Spleen (tissue), 11 donors: ENCODE measurements around the gene RB1. TPM values are rescaled to one million over a fixed set of nuclear protein-coding genes. Genes with fewer than 3 reads are reported as not detected.
A peak's percentile ranks its signal among the peaks of the same experiment; 100 is the strongest.

Experiments
- DNase-seq: peaks from one replicate; pipeline ENCODE4 v3.0.0-alpha.2; 2020
- H3K27ac ChIP-seq, 8 donors: fragments of 200-600 bp; sonication (generic) in 7 of 8; 1 replicate in 4 of 8; 2 replicates in 4 of 8; pipeline versions ENCODE4 v1.5.0 to v1.8.0; 2016 to 2021; ENCODE audit warnings: inconsistent platforms in 4 of 8, mild to moderate bottlenecking in 4 of 8, moderate library complexity in 1 of 8
- H3K27me3 ChIP-seq, 7 donors: fragments of 200-600 bp; sonication (generic) in 6 of 7; replicated peaks in 1 of 7; 1 replicate in 4 of 7; 2 replicates in 3 of 7; pipeline versions ENCODE4 v1.5.0 to v1.8.0; 2016 to 2021; ENCODE audit warnings: inconsistent platforms in 3 of 7, mild to moderate bottlenecking in 1 of 7
- H3K36me3 ChIP-seq, 6 donors: fragments of 200-600 bp; sonication (generic) in 5 of 6; 1 replicate in 4 of 6; 2 replicates in 2 of 6; pipeline versions ENCODE4 v1.5.0 to v1.8.0; 2016 to 2021; ENCODE audit warnings: inconsistent platforms in 2 of 6
- H3K4me1 ChIP-seq, 6 donors: fragments of 200-600 bp; sonication (generic) in 5 of 6; 1 replicate in 3 of 6; 2 replicates in 3 of 6; pipeline versions ENCODE4 v1.5.0 to v1.8.0; 2016 to 2021; ENCODE audit warnings: inconsistent platforms in 3 of 6
- H3K4me3 ChIP-seq, 8 donors: fragments of 200-600 bp; sonication (generic) in 7 of 8; 1 replicate in 4 of 8; 2 replicates in 4 of 8; pipeline versions ENCODE4 v1.5.0 to v1.8.0; 2016 to 2021; ENCODE audit warnings: inconsistent platforms in 4 of 8, mild to moderate bottlenecking in 4 of 8, moderate library complexity in 2 of 8
- H3K9me3 ChIP-seq, 8 donors: fragments of 200-600 bp; sonication (generic) in 7 of 8; 1 replicate in 4 of 8; 2 replicates in 4 of 8; pipeline versions ENCODE4 v1.5.0 to v1.8.0; 2016 to 2021; ENCODE audit warnings: inconsistent platforms in 4 of 8
- CTCF ChIP-seq, 11 experiments: fragments of 200-600 bp in 7 of 11; fragments of 450-650 bp in 4 of 11; sonication (generic) in 4 of 11; IDR thresholded peaks in 8 of 11; conservative IDR thresholded peaks in 3 of 11; 1 replicate in 7 of 11; 2 replicates in 4 of 11; pipeline versions ENCODE4 v1.4.0 to v1.8.0; 2016 to 2021; ENCODE audit warnings: antibody characterized with exemption in 11 of 11, inconsistent platforms in 4 of 11, mild to moderate bottlenecking in 1 of 11
- POLR2A ChIP-seq, 3 donors: fragments of 450-650 bp; IDR thresholded peaks; one replicate each; pipeline ENCODE4 v1.5.1; 2017; ENCODE audit warnings: antibody characterized with exemption in 3 of 3, mild to moderate bottlenecking in 1 of 3
- POLR2AphosphoS5 ChIP-seq, 3 donors: sonication (generic); formaldehyde crosslinking; IDR thresholded peaks; one replicate each; pipeline ENCODE4 v1.5.1; 2017; ENCODE audit warnings: antibody characterized with exemption in 3 of 3
- WGBS, 5 donors: extraction: QIAGEN DNeasy Blood & Tissue Kit in 3 of 5; methylation state at CpG; one replicate each; pipeline versions ENCODE4 v1.1.5 to v1.1.7; 2013 to 2018; 5-methylcytosine and 5-hydroxymethylcytosine counted together
- intact Hi-C: fragments of 100-400 bp; cut with DNase I; formaldehyde crosslinking; loops from one replicate; pipeline ENCODE4 v1.15.0; 2023; ENCODE audit warnings: low total_unique reads
- polyA plus RNA-seq, 3 donors: library from polyadenylated mRNA; stranded (reverse); fragments of 200-250 nt; gene quantifications; one replicate each; pipeline ENCODE4 v1.2.1, GENCODE V29; 2013
- total RNA-seq, 7 donors: library from RNA; depleted of rRNA in 3 of 7; stranded (reverse); fragments of >200 nt in 3 of 7; fragmentation: NEBNext Ultra II Directional in 4 of 7; extraction: Animal tissue kit (Norgen Biotek cat#: 25700) in 4 of 7; gene quantifications; one replicate each; pipeline versions ENCODE4 v1.1.0 to v1.2.1, GENCODE V29; 2016 to 2021
- donor health status: healthy with polysubstance abuse.
- donor health status: DM: no; HTN: no; CAD: no; lungs with moderate emphysema.
- donor health status: DM: no; HTN: no; CAD: no.
- donor health status: Bipolar disorder and iron deficiency.
- donor health status: healthy.
- donor health status: DM: no; HTN: no; CAD: no.
- donor health status: DM: yes; HTN: yes; CAD: no.

Gene RB1
- total and polyA plus RNA-seq, 10 donors: 21.3 to 88.0 (median 60.2) TPM

GRCh38 chr13:48487968-48488367 lies 184.4 kb downstream of the RB1 start:
- no peak overlapping the region for H3K4me3 ChIP-seq
- DNase-seq: no peak
- intact Hi-C loops: no loop called here
- H3K9me3 ChIP-seq: peaks cover 0 to 11% (median 0%) of the 10 kb centered on the region in 8 donors
- 94 to 99% (median 95%) methylated on average over 2 of the region's 2 CpGs for WGBS, 5 donors
- peak overlapping the region in 2 of 8 donors; percentile 88 for H3K27ac ChIP-seq
- H3K27me3 ChIP-seq: no peaks in the 10 kb centered on the region
- peaks cover 0 to 47% (median 0%) of the 10 kb centered on the region in 6 donors for H3K36me3 ChIP-seq
- TF ChIP-seq POLR2A (IDR thresholded peaks at IDR 0.05) (no peak), CTCF (IDR thresholded peaks at IDR 0.05 in 8 of 11, conservative IDR thresholded peaks at IDR 0.05 in 3 of 11) (no peak), POLR2AphosphoS5 (IDR thresholded peaks at IDR 0.05) (no peak)
- H3K4me1 ChIP-seq: peaks cover 13 to 65% (median 50%) of the 10 kb centered on the region in 6 donors

- Histone ChIP-seq H3K4me1 (peaks cover 18 to 76% (median 59%) of the 10 kb centered on the region in 6 donors), H3K27ac (peak overlapping the region in 6 of 8 donors; percentile 7 to 89 (median 87)), H3K4me3 (no peak overlapping the region), H3K9me3 (peaks cover 0 to 11% (median 0%) of the 10 kb centered on the region in 8 donors), H3K36me3 (peaks cover 0 to 37% (median 0%) of the 10 kb centered on the region in 6 donors), H3K27me3 (no peaks in the 10 kb centered on the region)
- DNase-seq: no peak
- intact Hi-C loops: no loop called here
- no peak for TF ChIP-seq POLR2A (IDR thresholded peaks at IDR 0.05)
Observed at GRCh38 chr13:48488995-48489394, 185.4 kb downstream of the RB1 start.

GRCh38 chr13:48489666-48490065 lies 186.1 kb downstream of the RB1 start:
- peak overlapping the region; percentile 1 to 89 (median 87) for H3K27ac ChIP-seq
- peak overlapping the region in 1 of 8 donors; percentile 11 for H3K4me3 ChIP-seq
- TF ChIP-seq POLR2AphosphoS5 (IDR thresholded peaks at IDR 0.05) (no peak), POLR2A (IDR thresholded peaks at IDR 0.05) (no peak), CTCF (IDR thresholded peaks at IDR 0.05 in 8 of 11, conservative IDR thresholded peaks at IDR 0.05 in 3 of 11) (no peak)
- no peaks in the 10 kb centered on the region for H3K27me3 ChIP-seq
- peaks cover 0 to 35% (median 0%) of the 10 kb centered on the region in 6 donors for H3K36me3 ChIP-seq
- H3K9me3 ChIP-seq: peaks cover 0 to 11% (median 0%) of the 10 kb centered on the region in 8 donors
- no peak for DNase-seq
- intact Hi-C loops: no loop called here
- H3K4me1 ChIP-seq: peaks cover 18 to 82% (median 66%) of the 10 kb centered on the region in 6 donors

GRCh38 chr13:48490241-48490640 lies 186.7 kb downstream of the RB1 start:
- no peaks in the 10 kb centered on the region for H3K27me3 ChIP-seq
- H3K4me3 ChIP-seq: peak overlapping the region in 1 of 8 donors; percentile 63
- peaks cover 0 to 35% (median 0%) of the 10 kb centered on the region in 6 donors for H3K36me3 ChIP-seq
- peaks cover 0 to 11% (median 0%) of the 10 kb centered on the region in 8 donors for H3K9me3 ChIP-seq
- no peak for DNase-seq
- peaks cover 18 to 88% (median 70%) of the 10 kb centered on the region in 6 donors for H3K4me1 ChIP-seq
- WGBS, 5 donors: 96 to 98% (median 97%) methylated on average over 3 of the region's 3 CpGs
- H3K27ac ChIP-seq: peak overlapping the region in 6 of 8 donors; percentile 30 to 89 (median 88)
- TF ChIP-seq POLR2A (IDR thresholded peaks at IDR 0.05): no peak
- TF ChIP-seq POLR2AphosphoS5 (IDR thresholded peaks at IDR 0.05): no peak
- TF ChIP-seq CTCF (IDR thresholded peaks at IDR 0.05 in 8 of 11, conservative IDR thresholded peaks at IDR 0.05 in 3 of 11): no peak
- intact Hi-C loops: no loop called here
